Measurements from ENCODE around the gene MARCHF5. TPM values are rescaled to one million over a fixed set of nuclear protein-coding genes. Genes with fewer than 3 reads are reported as not detected.

MARCHF5 gene
- total RNA-seq, 1 experiment from 2014 or later = 59.1 TPM

DNA sequence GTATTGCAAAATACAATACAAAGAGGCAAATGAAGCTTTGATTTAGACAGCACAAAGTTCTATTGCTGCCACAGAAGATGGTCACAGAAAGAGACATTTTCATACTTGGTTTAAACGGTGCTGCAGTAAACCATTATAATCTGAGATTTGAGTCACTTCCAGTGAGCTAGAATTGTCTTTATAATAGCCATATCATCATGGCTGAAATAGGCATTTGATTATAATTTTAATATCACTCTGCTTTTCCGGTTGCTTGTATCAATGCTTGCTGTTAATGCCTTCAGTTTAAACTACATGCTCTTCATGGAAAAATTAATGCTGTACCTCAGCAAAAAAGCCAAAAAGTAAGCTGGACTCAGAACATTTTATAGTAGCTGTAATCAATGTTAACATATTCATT, 48.6 kb upstream of the MARCHF5 start:
- ChIA-PET POLR2A (no interaction called here), CTCF (no interaction called here), RAD21 (ENCODE audit: low non-redundant PET in 1 of 2, low total read pairs in 2 of 2, uncharacterized antibody in 2 of 2, unreplicated experiment in 2 of 2) (no interaction called here)
- H3K4me1 ChIP-seq (ENCODE audit: control insufficient read depth in 1 of 2, insufficient read depth in 2 of 2, low read length in 2 of 2) = peaks cover 12 to 40% of the 10 kb centered on the region in 2 experiments; a peak in 3 of 4 replicates
- no peaks in the 10 kb centered on the region for H3K9me2 ChIP-seq (ENCODE audit: insufficient read depth)
- H3K9ac ChIP-seq (ENCODE audit: low read length) = no peak overlapping the region
- peak overlapping the region; percentile 72 for H3K4me2 ChIP-seq (ENCODE audit: low read length)
- H2AFZ ChIP-seq (ENCODE audit: low read depth, low read length, poor library complexity, severe bottlenecking) = no peak overlapping the region
- TF ChIP-seq SRF (IDR thresholded peaks at IDR 0.05; ENCODE audit: low read depth) (no peak), RAD21 (IDR thresholded peaks at IDR 0.05; ENCODE audit: low read depth) (no peak), POLR2A (IDR thresholded peaks at IDR 0.05; ENCODE audit: borderline replicate concordance, extremely low read depth, insufficient read depth, insufficient read length) (no peak), SP1 (IDR thresholded peaks at IDR 0.05; ENCODE audit: low read depth) (no peak), FOSL1 (IDR thresholded peaks at IDR 0.05; ENCODE audit: low read depth) (no peak), EGR1 (IDR thresholded peaks at IDR 0.05; ENCODE audit: low read depth) (no peak), TCF7L2 (IDR thresholded peaks at IDR 0.05; ENCODE audit: borderline replicate concordance, extremely low read depth, insufficient read depth, insufficient read length) (no peak), EZH2phosphoT487 (IDR thresholded peaks at IDR 0.05; ENCODE audit: borderline replicate concordance) (no peak), ZFX (IDR thresholded peaks at IDR 0.05) (no peak), EZH2 (IDR thresholded peaks at IDR 0.05) (no peak), POLR2AphosphoS5 (IDR thresholded peaks at IDR 0.05; ENCODE audit: low read depth, low read length) (no peak), JUND (IDR thresholded peaks at IDR 0.05) (no peak)
- TF ChIP-seq, protein P1, sequence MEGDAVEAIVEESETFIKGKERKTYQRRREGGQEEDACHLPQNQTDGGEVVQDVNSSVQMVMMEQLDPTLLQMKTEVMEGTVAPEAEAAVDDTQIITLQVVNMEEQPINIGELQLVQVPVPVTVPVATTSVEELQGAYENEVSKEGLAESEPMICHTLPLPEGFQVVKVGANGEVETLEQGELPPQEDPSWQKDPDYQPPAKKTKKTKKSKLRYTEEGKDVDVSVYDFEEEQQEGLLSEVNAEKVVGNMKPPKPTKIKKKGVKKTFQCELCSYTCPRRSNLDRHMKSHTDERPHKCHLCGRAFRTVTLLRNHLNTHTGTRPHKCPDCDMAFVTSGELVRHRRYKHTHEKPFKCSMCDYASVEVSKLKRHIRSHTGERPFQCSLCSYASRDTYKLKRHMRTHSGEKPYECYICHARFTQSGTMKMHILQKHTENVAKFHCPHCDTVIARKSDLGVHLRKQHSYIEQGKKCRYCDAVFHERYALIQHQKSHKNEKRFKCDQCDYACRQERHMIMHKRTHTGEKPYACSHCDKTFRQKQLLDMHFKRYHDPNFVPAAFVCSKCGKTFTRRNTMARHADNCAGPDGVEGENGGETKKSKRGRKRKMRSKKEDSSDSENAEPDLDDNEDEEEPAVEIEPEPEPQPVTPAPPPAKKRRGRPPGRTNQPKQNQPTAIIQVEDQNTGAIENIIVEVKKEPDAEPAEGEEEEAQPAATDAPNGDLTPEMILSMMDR (IDR thresholded peaks at IDR 0.05 in 2 of 3, conservative IDR thresholded peaks at IDR 0.05 in 1 of 3; ENCODE audit: borderline replicate concordance in 1 of 3, insufficient read depth in 1 of 3, low read depth in 2 of 3, low read length in 2 of 3) = no peak
- TF ChIP-seq, protein P2, sequence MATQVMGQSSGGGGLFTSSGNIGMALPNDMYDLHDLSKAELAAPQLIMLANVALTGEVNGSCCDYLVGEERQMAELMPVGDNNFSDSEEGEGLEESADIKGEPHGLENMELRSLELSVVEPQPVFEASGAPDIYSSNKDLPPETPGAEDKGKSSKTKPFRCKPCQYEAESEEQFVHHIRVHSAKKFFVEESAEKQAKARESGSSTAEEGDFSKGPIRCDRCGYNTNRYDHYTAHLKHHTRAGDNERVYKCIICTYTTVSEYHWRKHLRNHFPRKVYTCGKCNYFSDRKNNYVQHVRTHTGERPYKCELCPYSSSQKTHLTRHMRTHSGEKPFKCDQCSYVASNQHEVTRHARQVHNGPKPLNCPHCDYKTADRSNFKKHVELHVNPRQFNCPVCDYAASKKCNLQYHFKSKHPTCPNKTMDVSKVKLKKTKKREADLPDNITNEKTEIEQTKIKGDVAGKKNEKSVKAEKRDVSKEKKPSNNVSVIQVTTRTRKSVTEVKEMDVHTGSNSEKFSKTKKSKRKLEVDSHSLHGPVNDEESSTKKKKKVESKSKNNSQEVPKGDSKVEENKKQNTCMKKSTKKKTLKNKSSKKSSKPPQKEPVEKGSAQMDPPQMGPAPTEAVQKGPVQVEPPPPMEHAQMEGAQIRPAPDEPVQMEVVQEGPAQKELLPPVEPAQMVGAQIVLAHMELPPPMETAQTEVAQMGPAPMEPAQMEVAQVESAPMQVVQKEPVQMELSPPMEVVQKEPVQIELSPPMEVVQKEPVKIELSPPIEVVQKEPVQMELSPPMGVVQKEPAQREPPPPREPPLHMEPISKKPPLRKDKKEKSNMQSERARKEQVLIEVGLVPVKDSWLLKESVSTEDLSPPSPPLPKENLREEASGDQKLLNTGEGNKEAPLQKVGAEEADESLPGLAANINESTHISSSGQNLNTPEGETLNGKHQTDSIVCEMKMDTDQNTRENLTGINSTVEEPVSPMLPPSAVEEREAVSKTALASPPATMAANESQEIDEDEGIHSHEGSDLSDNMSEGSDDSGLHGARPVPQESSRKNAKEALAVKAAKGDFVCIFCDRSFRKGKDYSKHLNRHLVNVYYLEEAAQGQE (IDR thresholded peaks at IDR 0.05; ENCODE audit: low read depth) = no peak
- TF ChIP-seq, protein P3, sequence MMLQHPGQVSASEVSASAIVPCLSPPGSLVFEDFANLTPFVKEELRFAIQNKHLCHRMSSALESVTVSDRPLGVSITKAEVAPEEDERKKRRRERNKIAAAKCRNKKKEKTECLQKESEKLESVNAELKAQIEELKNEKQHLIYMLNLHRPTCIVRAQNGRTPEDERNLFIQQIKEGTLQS (IDR thresholded peaks at IDR 0.05) = no peak
- H3K79me2 ChIP-seq (ENCODE audit: insufficient read depth, low read length) = no peaks in the 10 kb centered on the region
- H3K27me3 ChIP-seq (ENCODE audit: insufficient read depth, low read length) = no peaks in the 10 kb centered on the region
- DNase-seq (ENCODE audit: low read depth, low spot score) (no peak), ATAC-seq (no peak)
- no peaks in the 10 kb centered on the region for H4K20me1 ChIP-seq (ENCODE audit: insufficient read depth)
- BruUV-seq (replicated peaks) = no TSS peak
- H3K27ac ChIP-seq (ENCODE audit: low read depth, low read length) = no peak overlapping the region
- intact Hi-C loops (cut with micrococcal nuclease) = no loop called here
- H3K4me3 ChIP-seq (replicated peaks in 1 of 2; ENCODE audit: low read depth in 1 of 2, low read length in 2 of 2) = no peak overlapping the region
- no peaks in the 10 kb centered on the region for H3K36me3 ChIP-seq (ENCODE audit: control insufficient read depth in 1 of 2, insufficient read depth in 2 of 2, low read length in 2 of 2)
- H3K9me3 ChIP-seq (ENCODE audit: control insufficient read depth in 1 of 2, insufficient read depth in 1 of 2, low read depth in 1 of 2, low read length in 2 of 2) = no peaks in the 10 kb centered on the region
